Measurements from ENCODE around the gene RAB11FIP5.
"Not testable (repeated sequence)": the region's sequence is repeated elsewhere in the genome, so short reads cannot be mapped to it uniquely, and the experiment has no call there.

The RAB11FIP5 gene

DNA sequence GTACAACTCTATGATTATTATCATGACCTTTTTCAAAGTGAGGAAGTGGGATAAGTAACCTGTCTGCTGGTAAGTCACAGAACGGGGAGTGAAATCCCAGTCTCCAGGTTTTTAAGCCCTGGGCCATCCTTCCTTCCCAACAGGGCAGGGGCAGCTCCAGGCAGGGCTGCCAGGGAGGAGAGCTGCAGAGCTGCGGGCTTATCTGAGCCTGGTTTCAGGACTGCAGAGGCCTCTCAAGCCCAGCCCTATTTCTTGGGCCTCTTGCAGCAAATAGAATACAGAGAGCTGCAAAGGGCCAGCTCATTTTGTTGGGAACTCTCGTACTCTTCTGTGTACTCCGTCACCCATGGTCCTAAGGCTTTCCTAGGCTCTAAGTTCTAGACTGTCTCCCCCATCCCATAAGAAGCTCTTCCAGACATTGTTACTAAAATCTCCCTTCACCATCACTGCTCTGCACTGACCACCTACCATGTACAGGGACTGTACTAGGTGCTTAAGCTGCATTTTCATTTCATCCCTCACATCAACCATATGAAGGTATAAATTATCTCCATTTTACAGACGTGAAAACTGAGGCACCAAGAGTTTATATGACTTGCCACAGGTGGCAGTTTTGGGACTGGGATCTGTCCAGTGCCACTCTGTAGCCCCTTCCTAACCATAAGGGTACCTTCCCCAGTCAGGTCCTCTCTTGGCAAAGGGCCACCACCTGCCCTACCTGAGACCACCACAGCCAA, 3.1 kb downstream of the RAB11FIP5 start:
- no peak for DNase-seq

DNA sequence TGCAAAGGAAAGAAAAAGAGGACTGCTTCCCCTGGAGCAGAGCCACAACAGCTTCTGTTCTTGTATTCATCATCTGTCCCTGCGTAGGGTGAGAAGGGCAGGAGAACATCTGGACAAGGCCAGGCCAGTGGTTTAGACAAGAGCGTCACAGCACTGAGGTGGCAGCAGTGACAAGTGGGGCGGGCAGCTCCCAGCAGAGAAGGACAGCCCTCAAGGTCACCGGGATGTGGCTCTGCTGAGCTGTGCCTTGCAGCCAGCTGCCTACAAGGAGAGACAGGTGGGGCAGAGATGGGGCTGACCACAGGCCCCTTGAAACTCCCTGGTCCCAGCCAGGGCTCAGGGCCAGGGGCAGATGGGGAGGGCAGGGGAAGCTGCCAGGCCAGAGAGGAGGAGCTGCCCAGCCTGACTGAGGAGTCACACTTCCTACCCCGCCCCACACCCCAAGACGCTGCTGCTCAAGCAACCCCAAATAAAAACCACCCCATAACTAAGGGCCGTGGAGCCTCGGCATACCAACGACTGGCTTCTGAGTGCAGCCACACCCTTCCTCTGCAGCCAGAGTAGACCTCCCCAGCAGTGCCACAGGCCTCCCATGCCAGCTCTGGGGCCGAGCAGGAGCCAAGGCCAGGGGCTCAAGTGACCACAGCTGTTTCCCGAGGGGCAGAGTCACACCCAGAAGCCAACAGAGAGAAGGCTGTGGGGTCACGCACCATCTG, 5.4 kb downstream of the RAB11FIP5 start:
- DNase-seq, result no peak

DNA sequence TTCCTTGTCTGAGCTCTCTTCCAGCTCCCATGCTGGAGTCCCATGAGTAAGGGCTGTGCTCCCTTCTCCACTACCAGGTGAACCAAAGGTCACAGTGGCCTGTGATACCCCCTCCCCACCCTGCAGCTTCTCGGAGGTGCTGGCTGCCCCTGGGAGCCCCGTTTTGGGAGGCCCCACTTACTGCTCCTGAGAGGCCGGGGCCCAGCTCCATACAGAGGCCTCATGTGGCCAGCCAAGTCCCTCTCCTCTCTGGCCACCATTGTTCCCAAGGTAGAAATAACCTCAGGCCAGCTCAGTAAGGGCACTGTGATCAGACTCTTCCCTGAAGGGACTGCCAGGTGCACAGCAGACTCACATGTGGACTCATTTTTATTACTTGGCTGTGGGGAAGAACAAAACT, 6.0 kb downstream of the RAB11FIP5 start:
- no peak for DNase-seq

DNA sequence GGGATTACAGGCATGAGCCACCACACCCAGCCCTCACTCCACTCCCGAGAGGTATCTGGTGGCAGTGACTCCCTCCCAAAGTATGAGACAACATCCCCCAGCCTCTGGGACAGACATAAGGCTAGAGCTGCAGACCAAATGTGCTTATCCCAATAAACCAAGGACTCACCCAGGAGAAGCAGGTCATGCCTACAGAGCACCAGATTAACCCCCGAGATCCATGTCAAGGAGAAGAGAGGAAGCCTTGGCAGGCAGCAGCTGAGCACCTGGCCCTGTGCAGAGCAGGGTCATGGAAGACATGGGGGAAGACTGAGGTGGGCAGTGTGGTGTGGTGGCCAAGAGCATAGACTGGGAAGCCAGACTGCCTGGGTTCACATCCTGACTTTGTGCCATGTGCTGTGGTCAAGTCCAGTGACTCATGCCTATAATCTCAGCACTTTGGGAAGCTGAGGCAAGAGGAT, 7.2 kb downstream of the RAB11FIP5 start:
- peak; percentile 25 for DNase-seq

DNA sequence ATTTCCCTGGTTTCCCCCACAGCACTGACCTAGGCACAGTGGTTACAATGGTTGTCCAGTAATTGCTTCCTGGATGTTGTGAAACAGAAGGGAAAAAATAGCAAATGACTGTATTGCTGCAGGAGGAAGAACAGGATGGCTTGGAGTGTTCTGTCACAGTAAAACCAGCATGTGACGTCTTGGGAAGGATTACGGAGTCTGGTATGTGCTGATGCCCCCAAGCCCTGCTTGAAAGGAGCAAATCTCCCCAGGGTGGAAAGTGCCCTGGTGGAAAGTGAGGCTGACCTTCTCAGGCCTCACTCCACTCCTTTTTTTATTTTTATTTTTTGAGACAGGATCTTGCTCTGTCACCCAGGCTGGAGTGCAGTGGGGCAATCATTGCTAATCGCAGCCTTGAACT, 7.8 kb downstream of the RAB11FIP5 start:
- DNase-seq, result no peak

DNA sequence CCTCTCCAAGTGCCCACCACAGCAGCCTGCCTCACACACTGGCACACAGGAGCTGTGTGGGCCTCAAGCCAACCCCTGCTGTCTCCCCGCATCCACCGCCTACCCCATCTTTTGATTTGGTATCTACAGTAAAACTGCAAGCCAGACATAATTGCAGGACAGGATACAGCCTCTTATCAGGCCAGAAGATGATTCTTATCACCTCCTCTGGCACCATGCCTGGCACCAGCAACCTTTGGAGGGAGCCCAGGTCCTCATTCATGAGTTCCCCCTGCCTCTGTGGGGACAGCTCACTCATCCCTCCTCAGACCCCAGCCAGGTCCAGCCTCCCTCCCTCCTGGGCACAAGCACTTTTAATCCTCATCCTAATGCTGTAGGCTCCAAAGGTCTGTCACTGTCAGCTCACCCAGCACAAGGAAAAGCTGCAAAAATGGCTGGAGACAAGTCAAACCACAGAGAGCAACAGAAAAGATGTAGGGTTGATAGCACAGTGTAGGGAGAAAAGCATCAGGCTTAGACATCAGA, 9.7 kb downstream of the RAB11FIP5 start:
- no peak for DNase-seq

DNA sequence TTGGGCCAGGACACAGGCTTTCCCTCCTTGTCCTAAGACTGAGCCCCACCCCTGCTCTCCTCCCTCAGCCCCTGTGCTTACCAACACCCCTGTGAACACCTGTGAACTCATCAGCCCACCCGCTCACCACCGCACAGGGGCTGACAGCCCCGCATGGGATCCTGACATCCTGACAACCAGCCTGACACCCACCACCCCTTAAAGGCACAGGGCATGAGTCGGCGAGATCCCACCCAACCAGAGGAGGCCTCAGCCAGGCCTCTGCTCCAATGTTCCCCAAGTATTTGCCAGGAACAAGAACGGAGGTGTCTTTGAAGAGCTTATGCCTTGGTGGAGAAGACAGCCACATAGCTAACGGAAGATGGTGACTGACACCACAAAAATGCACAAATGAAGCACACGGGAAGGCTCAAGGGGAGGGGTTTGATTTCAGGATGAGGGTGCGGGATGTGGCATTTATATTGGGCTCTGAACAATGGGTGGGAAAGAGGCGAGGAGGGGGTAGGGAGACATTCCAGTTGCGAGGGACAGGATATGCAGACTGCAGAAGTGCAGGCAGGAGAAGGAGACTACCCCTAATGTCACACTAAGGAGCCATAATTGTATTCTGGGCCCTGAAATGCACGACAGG, 11.0 kb downstream of the RAB11FIP5 start:
- DNase-seq, result peak; percentile 75

DNA sequence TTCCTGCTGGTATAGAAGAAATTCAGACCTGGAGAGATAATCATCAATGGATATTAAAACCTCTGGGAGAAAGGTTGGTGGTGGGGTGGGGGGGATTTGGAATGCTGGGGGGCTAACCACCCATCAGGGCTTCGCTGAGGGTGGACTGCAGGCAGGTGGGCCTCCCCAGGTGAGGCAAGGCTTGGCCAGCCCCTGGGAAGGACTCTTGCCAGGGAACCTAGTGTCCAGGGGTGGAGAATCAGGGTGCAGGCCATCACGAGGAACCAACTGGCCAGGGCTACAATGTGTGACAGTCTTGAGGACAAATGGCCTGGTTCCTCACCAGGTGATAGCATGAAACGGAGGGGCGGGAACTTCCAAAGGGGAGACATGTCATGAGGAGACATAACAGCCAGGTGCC, 11.8 kb downstream of the RAB11FIP5 start:
- no peak for DNase-seq

DNA sequence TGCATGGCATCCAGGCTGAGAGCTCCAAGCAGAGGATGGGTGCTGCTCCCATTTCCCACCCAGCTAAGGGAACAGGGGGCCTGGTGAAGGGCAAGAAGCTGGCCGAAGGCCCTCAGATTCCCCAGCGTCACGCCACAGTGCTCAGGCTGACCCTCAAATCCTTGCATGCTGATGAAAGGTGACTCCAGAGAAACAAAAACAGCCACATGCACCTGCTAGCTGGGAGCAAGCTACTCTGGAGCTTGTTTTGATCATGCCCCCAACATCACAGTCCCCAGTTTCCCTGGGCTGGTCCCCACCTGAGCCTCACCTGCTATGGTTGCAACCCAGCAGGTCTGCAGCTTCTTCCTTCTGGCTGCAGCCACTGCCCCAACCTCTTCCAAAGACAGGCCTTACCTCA, 13.3 kb downstream of the RAB11FIP5 start:
- DNase-seq, result no peak

DNA sequence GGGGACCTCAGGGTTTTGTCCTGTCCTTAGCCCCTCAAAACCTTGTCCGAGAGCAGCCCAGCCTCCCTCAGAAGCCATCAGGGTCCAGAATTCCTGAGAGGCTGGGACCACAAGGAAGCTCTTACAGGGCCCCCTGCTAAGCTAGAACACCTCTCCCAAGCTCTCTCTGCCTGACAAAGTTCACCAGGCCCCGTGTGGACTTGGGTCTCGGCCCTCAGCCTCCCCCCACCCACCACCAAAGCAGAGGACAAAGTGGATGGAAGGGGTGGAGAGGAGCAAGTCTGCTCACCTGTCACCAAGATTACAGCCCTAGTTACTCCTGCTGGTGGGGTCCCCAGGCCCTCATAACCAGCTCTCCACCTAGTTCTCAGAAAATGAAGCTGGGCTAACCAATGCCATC, 16.8 kb downstream of the RAB11FIP5 start:
- no peak for DNase-seq

DNA sequence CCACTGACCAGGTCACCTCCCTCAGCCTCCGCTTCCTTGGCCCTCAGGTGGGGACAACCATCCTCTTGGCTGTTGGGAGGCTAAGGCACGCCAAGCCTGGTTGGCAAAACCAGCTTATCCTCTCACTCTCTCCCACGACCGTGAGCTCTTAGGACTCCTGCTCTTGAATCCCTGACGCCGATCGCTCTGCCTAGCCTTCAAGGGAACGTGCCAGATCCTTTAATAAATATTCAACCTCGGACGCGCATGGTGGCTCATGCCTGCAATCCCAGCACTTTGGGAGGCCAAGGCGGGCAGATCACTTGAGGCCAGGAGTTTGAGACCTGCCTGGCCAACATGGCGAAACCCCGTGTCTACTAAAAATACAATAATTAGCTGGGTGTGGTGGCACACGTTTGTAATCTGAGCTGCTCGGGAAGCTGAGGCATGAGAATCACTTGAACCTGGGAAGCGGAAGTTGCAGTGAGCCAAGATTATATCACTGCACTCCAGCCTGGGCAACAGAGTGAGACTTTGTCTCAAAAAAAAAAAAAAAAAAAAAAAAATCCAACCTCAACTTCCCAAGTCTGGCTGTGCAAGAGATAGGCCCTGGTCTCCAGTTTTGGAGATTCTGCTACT, 19.0 kb downstream of the RAB11FIP5 start:
- not testable (repeated sequence) for DNase-seq

DNA sequence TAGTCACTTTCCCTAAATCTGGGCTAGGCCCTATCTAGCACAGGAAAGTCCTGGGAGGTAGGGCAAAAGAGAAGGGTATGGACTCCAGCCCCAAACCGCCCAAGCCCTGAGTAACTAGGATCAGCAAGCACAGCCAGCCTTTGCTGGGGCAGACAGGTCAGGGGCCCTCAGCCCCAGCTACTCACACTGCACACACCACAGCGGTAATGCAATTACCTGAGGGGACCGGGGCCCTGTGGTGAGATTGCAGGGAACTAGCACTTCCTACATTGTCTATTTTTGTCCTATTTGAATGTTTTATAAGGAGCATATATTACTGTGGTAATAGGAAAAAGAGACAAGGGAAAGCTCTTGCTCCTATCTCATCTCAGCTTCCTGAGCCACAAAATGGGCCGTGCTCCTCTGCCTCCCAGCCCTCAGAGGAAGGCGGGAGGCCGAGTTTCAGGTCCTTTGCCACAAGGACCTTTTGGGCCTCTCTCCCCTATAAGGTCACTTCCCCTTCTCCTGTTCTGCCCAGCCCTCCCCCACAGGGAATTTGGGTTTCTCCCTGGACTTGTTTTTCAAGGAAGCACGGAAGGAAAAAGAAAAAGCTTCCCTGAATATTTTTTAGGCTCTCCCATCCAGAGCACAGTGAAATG, 20.5 kb downstream of the RAB11FIP5 start:
- DNase-seq, result no peak

DNA sequence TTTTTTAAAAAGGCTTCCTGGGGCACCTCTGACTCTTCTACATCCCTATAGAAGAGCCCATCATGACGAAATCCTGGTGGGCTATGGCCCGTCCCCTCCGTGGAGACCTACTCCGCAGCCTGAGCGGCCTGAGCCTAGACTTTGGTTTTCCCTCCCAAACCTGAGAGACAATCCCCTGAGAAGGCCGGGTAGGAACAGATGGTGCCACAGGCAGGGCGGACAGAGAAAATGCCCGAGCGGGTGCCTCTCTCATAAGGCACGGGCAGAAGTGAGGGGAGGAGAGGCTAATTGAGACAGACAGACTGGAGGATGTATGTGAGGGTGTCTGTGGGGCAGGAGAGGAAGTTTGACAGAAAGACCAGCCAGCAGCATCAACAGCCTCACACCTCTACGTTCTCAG, 21.1 kb downstream of the RAB11FIP5 start:
- DNase-seq, result no peak

DNA sequence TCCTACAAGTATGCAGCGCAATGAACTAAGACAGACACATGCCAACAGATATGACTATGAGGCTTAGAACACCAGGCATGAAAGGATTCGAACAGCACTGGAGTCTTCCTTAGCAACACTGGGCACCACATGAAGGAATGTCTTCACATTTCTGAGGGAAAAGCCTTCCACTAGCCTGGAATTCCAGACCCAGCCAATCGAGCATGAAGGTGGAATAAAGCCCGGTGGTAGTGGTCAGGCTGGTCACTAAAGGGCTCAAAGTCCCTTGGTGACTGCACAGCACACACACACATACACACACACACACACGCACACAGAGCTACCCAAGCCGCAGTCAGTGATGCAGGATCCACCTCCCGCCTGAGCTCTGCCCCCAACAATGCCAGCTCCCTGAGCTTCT, 21.6 kb downstream of the RAB11FIP5 start:
- peak; percentile 73 for DNase-seq

DNA sequence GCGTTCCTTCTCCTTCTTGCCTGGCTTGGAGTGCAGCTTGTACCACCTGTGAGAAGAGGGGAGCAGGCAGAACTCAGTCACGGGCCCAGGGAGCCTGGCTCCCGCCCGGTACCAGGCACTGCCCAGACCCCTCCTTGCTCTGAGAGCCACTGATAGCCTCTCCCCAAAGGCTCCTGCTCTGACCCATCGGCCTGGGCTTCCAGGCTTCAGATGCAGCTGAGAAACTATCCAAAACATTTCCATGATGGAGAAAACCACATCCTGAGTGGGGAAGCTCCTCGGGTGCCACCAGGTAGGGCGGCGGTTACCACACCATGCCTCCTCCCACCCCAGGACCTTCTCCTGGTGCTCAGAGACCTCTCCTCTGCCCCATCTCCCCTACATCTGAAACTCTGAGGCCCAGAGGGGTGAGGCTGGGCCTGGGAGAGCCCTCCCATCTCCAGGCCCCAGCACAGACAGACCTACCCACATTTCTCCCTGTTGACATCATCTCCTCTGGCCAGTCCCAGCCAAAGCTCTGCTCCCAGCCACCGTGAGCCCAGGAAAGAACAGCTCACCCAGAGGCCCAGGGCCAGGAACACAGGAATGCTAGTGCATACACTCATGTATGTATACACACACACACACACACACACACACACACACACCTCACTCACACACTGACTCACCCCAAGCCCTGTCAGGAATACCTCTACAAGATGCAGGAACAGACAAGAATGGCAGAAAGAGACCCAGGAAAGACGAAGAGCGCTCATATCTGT, 23.3 kb downstream of the RAB11FIP5 start:
- DNase-seq, result peak; percentile 99

DNA sequence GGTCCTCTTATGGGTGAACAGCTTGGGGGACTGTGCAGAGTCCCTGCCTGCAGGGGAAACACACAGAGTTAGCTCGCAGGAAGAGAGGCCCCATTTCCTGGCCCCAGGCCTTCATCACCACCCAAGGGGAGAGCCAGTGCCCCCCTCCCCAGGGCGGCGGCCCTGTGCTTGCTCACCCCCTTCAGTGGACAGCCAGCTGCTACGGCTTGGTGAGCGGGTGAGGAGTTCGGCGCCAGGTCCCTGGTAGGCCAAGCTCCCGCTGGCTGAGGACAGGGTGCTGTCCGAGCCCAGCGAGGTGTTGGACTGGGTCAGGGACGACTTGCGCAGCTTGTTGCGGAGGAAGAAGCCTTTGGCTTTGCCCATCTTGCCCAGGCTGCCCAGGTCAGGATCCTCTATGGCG, 24.0 kb downstream of the RAB11FIP5 start:
- no peak for DNase-seq

DNA sequence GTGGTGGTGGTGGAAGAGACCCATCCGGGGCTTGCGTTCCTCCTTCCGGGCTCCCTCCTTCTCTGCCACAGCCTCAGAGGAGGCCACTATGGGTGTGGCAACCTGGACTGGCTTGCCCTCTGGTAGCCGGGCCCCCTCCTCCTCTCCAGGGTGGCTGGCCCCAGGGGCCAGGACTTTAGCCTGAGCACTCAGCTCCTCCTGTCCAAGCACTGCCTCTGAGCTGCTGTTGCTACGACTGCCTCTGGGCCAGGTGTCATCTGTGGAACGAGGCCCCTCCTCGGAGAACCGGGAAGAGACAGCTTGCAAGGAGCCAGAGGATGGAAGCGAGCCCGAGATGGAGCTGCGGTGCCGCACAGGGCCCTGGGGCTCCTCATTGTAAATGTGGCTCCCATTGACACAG, 24.5 kb downstream of the RAB11FIP5 start:
- no peak for DNase-seq

DNA sequence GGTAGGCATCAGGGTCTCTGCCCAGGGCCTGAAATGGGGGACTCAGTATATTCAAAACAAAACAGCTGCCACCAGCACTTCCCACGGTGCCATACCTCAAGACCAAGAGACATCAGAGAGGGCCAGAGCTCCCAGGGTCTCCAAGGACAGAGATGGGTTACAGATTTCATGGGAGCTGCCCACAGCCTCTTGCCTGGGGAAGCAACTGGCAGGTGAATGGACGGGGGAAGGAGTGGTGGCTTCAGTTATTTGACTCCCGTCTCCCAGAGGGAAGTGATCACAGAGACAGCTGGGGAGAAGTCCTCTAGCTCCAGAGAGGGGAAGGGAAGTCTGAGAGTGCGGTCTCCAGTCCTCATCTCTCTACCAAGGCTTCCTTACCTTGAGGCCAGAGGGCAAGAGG, 25.4 kb downstream of the RAB11FIP5 start:
- no peak for DNase-seq

DNA sequence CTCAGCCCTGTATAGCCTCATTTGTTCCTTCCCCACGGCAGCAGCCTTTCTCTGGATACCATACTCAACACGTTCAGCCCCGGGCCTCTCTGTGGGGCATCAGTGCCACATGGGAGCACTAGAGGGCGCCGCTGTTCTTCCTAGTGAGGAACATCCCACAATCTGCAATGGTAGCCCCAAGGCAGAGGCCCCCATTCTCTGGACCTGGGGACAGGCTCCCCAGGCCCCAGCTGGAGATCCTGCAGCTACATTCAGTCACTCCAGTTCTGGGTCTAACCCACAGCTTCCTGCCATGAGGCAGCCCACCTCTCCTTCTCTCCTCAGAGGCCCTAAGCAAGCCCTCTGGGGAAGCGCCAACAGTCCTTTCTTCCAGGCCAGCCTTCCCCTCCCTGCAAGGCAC, 27.1 kb downstream of the RAB11FIP5 start:
- peak; percentile 68 for DNase-seq

DNA sequence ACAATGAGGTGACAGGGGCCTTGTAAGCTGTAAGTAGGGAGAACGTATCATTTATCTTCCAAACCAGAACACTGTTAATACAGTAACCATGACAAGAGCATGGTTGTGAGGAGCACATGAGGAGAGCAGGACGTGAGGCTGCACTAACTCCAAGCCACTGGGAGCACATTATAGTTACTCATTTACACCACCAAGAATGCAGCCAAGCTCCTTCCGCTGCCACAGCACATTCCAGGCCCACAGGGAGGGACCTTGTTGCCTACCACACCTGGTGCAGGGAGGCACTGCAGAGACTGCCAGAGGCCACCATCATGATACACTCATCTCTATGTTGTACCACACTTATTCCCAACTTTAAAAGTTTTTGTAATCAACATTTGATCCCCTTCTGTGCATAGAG, 27.8 kb downstream of the RAB11FIP5 start:
- no peak for DNase-seq

DNA sequence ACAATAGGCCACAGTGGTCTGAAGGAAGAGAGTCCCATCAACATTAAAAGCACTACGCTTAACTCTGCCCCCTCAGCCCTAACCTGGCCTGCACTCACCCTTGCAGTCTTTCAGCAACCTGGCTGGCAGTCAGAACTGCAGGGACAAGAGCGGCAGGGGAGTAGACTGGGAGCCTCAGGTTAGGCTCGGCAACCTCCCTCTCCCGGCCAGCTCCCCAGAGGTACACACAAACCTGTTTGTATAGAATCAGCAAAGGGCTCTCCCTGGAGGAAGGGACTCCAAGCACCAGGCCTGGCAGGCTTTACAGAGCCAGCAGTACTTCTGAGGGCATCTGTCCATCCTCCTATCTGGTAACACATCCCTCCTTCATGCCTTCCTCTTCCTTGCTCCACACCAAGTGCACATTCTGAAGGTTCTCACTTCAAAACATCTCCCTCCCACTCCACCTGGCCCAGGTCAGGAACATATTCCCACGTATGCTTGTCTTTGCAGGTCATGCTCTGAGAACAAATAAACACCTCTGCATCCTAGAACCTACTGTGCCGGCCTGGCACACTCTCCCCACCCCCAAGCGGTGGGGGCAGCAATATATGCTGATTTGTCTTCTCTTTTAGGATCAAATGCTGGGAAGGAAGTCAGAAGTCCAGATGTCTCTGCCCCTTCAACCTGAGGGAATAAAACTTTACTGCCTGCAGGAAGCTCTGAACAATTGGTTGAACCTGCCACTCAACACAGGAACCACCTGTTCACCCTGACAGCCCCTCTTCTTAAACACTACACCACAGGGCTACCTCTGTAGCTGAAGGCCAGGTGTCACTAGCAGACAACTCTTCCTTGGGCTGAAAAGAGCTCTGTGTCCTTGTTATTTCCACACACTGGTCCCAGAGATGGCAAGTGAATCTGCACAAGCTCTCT, 28.6 kb downstream of the RAB11FIP5 start:
- no peak for DNase-seq
